Iris pigment epithelial cell (primary cell): ENCODE results near the gene TRAPPC3L.

Experiments
- DNase-seq: peaks from one replicate; pipeline ENCODE4 v3.0.0-alpha.2; 2011; ENCODE audit warnings: low read depth

Gene TRAPPC3L

GRCh38 chr6:116465246-116465645, 80.2 kb downstream of the TRAPPC3L start:
- DNase-seq = no peak

DNA sequence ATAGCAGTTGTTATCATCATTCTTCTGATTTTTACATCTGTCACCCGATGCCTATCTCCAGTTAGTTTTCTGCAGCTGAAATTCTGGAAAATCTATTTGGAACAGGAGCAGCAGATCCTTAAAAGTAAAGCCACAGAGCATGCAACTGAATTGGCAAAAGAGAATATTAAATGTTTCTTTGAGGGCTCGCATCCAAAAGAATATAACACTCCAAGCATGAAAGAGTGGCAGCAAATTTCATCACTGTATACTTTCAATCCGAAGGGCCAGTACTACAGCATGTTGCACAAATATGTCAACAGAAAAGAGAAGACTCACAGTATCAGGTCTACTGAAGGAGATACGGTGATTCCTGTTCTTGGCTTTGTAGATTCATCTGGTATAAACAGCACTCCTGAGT, 82.2 kb downstream of the TRAPPC3L start:
- DNase-seq = no peak

GRCh38 chr6:116461932-116462885, 83.3 kb downstream of the TRAPPC3L start:
- DNase-seq = peak; percentile 62

DNA sequence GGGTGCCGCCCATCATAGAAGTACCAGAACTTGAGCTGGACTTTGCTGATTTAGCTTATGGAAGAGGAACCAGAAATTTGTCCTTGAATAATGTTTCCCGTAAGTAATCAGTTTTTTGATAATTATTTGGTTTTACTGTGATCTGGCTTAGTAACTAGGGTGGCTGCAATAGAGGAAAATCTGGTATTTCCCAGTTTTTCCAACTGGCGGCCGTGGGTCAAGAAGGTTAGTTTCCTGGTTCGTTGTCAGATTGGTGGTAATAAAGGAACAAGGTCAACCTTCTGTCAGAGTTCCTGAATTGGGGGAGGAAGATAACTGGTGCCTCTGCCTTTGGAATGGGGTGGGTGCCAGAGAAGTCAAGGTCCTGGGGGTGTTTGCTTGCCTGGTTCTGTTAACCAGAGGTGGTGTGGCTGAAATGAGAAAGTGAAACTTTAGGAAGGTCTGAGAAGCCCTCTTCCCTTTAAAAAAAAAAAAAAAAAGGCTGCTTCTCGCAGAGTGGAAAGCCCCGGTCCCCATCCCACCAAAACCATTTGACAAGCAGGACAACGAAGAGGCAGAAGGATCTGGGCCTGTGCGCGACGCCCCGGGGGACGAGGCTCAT, 84.1 kb downstream of the TRAPPC3L start, which contains the start of gene CALHM6:
TSS of gene CALHM6 (plus strand) at position 45 of the 601 bp plus-strand sequence. CDS start at position 600, 555 bp downstream.
- no peak for DNase-seq

- DNase-seq = no peak
Observed at GRCh38 chr6:116459927-116460326, 85.6 kb downstream of the TRAPPC3L start.

DNA sequence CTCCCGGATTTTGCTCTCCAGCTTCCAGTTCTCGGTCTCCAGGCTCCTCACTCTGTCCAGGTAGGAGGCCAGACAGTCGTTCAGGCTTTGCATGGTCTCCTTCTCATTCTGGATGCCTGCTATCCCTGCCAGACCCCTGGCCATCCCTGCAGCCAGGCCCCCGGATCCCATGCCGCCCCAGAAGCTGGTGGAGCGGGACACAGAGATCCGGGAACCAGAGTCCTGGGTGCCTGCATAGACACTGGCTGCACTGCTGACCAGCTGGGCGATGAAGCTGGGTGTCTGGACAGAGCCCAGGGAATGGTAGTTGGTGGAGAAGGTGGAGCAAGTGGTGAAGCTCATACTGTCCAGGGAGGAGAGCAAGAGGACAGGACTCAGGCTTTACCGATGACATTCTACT, 87.2 kb downstream of the TRAPPC3L start:
- no peak for DNase-seq

- DNase-seq = no peak
Observed at GRCh38 chr6:116456927-116457326, 88.6 kb downstream of the TRAPPC3L start.

- no peak for DNase-seq
Observed at GRCh38 chr6:116456106-116456505, 89.4 kb downstream of the TRAPPC3L start.

DNA sequence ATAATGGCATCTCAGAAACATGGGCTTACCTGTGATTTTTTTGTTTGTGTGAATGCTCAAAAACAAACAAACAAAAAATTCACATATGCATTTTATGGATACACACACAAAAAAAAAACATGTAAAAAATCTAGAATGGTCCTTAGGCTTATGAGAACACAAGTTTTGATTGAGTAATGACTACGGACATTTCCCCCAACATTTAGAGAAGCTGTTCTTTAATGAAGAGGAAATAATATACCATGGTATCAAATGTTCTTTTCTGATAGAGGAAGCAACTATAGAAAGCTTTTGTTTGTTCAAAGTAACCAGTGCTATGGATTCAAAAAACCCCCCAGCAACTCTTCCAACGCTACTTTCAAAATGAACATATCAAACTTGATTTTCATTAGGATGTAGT, 93.0 kb downstream of the TRAPPC3L start:
- no peak for DNase-seq

- DNase-seq = no peak
Observed at GRCh38 chr6:116451916-116452315, 93.6 kb downstream of the TRAPPC3L start.

DNA sequence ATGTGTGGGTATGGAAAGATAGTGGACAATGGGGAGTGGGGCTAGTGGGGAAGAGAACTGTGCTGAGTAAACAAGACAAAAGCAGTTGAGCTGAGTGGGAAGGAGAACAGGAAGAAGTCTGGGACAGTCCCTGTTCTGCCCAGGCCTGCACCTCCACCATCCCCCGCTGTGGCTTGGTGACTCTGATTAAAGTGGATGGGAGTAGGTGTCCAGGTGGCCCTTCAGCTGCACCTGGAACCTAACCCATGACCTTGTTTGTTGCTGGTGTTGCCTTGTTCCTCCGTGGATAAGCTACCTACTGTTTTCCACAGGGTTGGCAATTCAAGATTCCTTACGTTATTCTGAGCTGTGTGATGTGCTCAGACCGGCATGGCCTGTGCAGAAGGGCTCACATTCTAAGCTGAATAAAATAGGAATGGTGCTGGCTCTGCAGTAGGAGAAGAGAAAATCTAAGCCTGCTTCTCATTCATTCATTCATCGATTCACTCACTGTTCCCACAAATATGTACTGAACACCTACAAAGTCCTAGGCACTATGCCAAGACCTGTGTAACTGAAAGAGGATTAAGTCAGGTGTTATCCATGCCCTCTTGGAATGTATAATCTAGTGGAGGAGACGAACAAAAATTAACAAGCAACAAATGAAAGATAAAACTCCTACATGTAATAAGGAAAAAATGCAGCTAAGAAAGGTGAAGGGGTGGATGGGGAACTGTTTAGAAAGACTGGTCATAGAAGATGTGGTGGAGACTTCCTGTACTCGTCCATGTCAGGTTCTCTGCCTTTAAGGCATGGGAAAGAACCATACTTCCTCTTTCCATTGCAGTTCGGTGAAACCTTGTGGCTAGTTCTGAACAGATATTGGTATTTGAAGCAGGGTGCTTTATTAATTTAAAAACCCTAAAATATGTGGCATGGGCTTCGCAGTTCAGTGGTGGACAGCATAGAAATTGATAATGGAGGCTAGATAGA, 94.4 kb downstream of the TRAPPC3L start:
- no peak for DNase-seq

DNA sequence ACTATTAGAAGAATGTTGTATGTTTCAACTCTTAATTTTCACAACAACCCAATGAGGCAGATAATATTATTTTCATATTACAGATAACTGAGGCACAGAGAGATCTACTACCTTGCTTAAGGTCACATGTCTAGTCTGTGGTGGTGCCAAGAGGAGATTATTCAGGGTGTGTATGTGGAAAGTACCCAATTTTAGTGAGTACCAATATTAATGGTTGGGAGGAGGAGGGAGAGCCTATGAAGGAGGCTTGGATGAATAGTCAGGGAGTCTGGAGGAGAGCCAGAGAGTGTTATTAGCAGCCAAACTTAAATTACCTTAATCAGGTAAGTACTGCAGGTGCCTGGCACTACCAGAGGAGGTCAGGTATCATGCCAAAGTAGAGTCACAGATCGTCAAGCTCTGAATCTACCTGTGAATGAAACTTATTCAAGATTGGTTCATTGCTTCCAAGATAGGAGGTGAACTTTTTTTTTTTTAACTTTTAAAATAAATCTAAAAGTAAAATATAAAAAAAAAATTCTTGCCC, 95.2 kb downstream of the TRAPPC3L start:
- DNase-seq = no peak

DNA sequence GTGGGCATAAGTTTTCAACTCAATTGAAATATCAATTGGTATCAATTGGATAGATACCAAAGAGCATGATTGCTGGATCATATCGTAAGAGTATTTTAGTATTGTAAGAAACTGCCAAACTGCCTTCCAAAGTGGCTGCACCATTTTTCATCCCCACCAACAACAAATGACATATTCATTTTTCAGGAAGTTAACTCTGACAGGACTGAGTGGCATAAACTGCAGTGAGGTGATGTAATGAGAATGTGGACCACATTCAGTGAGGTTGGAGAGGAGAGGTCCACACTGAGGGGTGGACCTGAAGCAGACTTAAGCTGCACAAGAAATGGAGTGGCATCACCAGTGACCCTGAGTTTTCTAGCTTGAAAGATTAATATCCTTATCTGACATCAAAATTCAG, 95.9 kb downstream of the TRAPPC3L start:
- DNase-seq = no peak

DNA sequence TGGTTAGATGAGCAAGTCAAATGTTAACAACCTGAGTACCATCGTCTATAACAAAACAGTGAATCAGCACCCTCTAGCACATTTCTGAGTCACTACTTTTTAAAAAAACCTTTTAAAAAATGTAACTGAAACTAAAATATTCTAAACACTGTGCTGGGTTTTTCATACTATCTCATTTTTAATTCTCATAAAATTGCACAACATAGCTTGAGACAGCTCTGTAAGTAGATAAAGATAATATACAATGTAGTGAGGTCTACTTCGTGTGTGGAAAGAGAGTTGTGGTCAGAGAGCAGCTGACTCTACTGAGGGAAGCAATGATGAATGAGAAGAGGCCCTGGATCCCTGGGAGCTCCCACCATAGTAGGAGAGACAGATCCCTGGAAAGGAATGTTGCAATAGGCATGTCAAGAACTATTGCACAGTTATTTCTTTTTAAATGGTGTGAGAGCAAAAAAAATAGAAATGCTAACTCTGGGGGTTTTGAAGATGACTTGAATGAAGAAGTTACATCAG, 97.9 kb downstream of the TRAPPC3L start:
- DNase-seq = peak; percentile 97

- peak; percentile 52 for DNase-seq
Observed at GRCh38 chr6:116447052-116447451, 98.4 kb downstream of the TRAPPC3L start.

DNA sequence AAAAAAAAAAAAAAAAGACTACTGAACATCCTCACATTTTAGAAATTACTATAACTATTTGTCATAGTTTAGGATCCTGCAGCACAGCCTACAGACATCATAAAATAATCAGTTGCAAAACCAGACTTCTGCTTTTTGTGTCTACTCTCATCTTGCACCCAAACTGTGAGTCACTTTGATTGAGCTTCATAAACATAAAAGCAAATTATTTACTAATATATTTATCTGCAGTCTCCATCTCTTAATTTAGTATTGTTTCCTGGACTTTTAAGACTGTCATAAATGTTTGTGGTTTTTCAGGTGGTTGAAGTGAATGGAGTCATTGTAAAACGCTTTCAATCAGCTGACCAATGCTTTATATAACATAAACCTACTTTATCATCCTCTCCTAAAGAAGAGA, 99.1 kb downstream of the TRAPPC3L start:
- peak; percentile 47 for DNase-seq

GRCh38 chr6:116445102-116445501, 100.4 kb downstream of the TRAPPC3L start:
- no peak for DNase-seq
